ENCODE data around the gene FAM83F.

GRCh38 chr22:39984746-39985145 lies 10.0 kb upstream of the FAM83F start:
- TF ChIP-seq CTBP1 (IDR thresholded peaks at IDR 0.05; ENCODE audit: borderline replicate concordance) (no peak), FOXA1 (IDR thresholded peaks at IDR 0.05) (no peak), HDGF (IDR thresholded peaks at IDR 0.05; ENCODE audit: borderline replicate concordance) (no peak), TARDBP (IDR thresholded peaks at IDR 0.05) (no peak), FOXM1 (IDR thresholded peaks at IDR 0.05; ENCODE audit: borderline replicate concordance) (no peak)
